Uterus (tissue), 2 donors: ENCODE data around the gene MLLT6.

Experiments used
- CTCF ChIP-seq, 4 experiments: fragments of 200-600 bp in 2 of 4; fragments of 450-650 bp in 2 of 4; sonication (generic) in 2 of 4; IDR thresholded peaks; one replicate each; pipeline ENCODE4 v1.5.1; 2016 to 2019; ENCODE audit warnings: antibody characterized with exemption in 4 of 4, mild to moderate bottlenecking in 2 of 4, moderate library complexity in 1 of 4
- POLR2A ChIP-seq, 2 donors: fragments of 450-650 bp; IDR thresholded peaks; one replicate each; pipeline ENCODE4 v1.6.1; 2016; ENCODE audit warnings: antibody characterized with exemption in 2 of 2, mild to moderate bottlenecking in 1 of 2, moderate library complexity in 1 of 2

- TF ChIP-seq CTCF (IDR thresholded peaks at IDR 0.05): no peak
- TF ChIP-seq POLR2A (IDR thresholded peaks at IDR 0.05): no peak
These were observed 16.7 kb downstream of the MLLT6 start for GRCh38 chr17:38721802-38722201.
